Frontal cortex (tissue), 4 donors: ENCODE results near the gene ARPP21. TPM values are rescaled to one million over a fixed set of nuclear protein-coding genes. Genes with fewer than 3 reads are reported as not detected.

Experiments used
- DNase-seq, 2 donors: peaks; one replicate each; pipeline ENCODE4 v3.0.0; 2012; ENCODE audit warnings: low spot score in 2 of 2
- FAIRE-seq: peaks from 2 replicates; lab custom pipeline; 2012; peaks lifted over from hg19 to GRCh38; lab: Jason Lieb, UNC
- total RNA-seq: library from RNA; depleted of rRNA; stranded (reverse); fragments of >200 nt; gene quantifications from one replicate; pipeline ENCODE4 v1.2.3, GENCODE V29; 2014
- donor health status: control.
- donor health status: control.
- donor health status: control.

ARPP21 gene
- total RNA-seq, 1 donor from 2014 or later = 459 TPM

- no peak for DNase-seq
- FAIRE-seq = no peak
These were observed 1.2 kb downstream of the ARPP21 start for GRCh38 chr3:35640190-35641165.

GRCh38 chr3:35641331-35641730, 2.0 kb downstream of the ARPP21 start:
- FAIRE-seq (no peak), DNase-seq (no peak)

- DNase-seq (no peak), FAIRE-seq (no peak)
These were observed 2.7 kb downstream of the ARPP21 start for GRCh38 chr3:35641920-35642527.

GRCh38 chr3:35643495-35643894, 4.2 kb downstream of the ARPP21 start:
- DNase-seq (no peak), FAIRE-seq (no peak)

- DNase-seq = no peak
- no peak for FAIRE-seq
These were observed 5.1 kb downstream of the ARPP21 start for GRCh38 chr3:35644451-35644850.

- FAIRE-seq (peak; percentile 66), DNase-seq (no peak)
These were observed 5.9 kb downstream of the ARPP21 start for GRCh38 chr3:35645189-35645588.

GRCh38 chr3:35646081-35646480, 6.8 kb downstream of the ARPP21 start:
- FAIRE-seq = no peak
- DNase-seq = no peak

- FAIRE-seq (no peak), DNase-seq (no peak)
These were observed 8.1 kb downstream of the ARPP21 start for GRCh38 chr3:35647461-35647860.

GRCh38 chr3:35648347-35648746, 9.0 kb downstream of the ARPP21 start:
- no peak for DNase-seq
- no peak for FAIRE-seq

GRCh38 chr3:35649405-35649804, 10.1 kb downstream of the ARPP21 start:
- DNase-seq = no peak
- no peak for FAIRE-seq

GRCh38 chr3:35651426-35651825, 12.1 kb downstream of the ARPP21 start:
- DNase-seq (no peak), FAIRE-seq (no peak)

- DNase-seq = no peak
- FAIRE-seq = no peak
These were observed 12.5 kb downstream of the ARPP21 start for GRCh38 chr3:35651851-35652250.

- no peak for FAIRE-seq
- no peak for DNase-seq
These were observed 14.0 kb downstream of the ARPP21 start for GRCh38 chr3:35653347-35653746.

- FAIRE-seq = no peak
- DNase-seq = no peak
These were observed 15.2 kb downstream of the ARPP21 start for GRCh38 chr3:35654476-35654875.

- DNase-seq (no peak), FAIRE-seq (no peak)
These were observed 19.4 kb downstream of the ARPP21 start for GRCh38 chr3:35658686-35659085.

GRCh38 chr3:35659768-35660167, 20.4 kb downstream of the ARPP21 start:
- no peak for FAIRE-seq
- DNase-seq = no peak

- FAIRE-seq = no peak
- no peak for DNase-seq
These were observed 24.1 kb downstream of the ARPP21 start for GRCh38 chr3:35663471-35663870.

GRCh38 chr3:35664460-35664919, 25.2 kb downstream of the ARPP21 start:
- FAIRE-seq (no peak), DNase-seq (peak in 1 of 2 donors; percentile 27)

GRCh38 chr3:35665390-35666055, 26.2 kb downstream of the ARPP21 start:
- peak; percentile 30 for FAIRE-seq

GRCh38 chr3:35666888-35667287, 27.6 kb downstream of the ARPP21 start:
- FAIRE-seq (peak; percentile 42), DNase-seq (no peak)

More at GRCh38 chr3:35665390-35666055, 26.2 kb downstream of the ARPP21 start:
- DNase-seq = no peak
